ENCODE data around the gene TET1. TPM values are rescaled to one million over a fixed set of nuclear protein-coding genes. Genes with fewer than 3 reads are reported as not detected.
"Not testable (repeated sequence)": the region's sequence is repeated elsewhere in the genome, so short reads cannot be mapped to it uniquely, and the experiment has no call there.

Gene TET1
- total and polyA plus RNA-seq, 2 donors from 2014 or later, result 0.22 to 2.2 TPM

DNA sequence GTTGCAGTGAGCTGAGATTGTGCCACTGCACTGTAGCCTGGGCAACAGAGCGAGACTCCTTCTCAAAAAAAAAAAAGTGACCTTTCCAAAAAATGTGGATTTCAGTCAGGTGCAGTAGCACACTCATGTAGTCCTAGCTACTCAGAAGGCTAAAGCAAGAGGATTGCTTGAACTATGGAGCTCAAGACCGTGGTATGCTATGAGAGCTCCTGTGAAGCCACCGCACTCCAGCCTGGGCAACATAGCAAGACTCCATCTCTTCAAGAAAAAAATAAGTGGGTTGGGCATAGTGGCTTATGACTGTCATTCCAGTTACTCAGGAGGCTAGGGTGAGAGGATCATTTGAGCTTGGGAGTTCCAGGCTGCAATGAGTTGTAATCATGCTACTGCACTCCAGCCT, 51.1 kb downstream of the TET1 start:
- FAIRE-seq (no peak), DNase-seq (no peak)
- intact Hi-C loops (cut with DNase I), result no loop called here
- Histone ChIP-seq H3K4me3 (ENCODE audit: low read length in 3 of 3) (no peak overlapping the region), H3K36me3 (ENCODE audit: control insufficient read depth in 2 of 3, insufficient read depth in 3 of 3, low read length in 3 of 3) (no peaks in the 10 kb centered on the region), H3K27ac (ENCODE audit: low read depth in 2 of 2, low read length in 2 of 2) (no peak overlapping the region), H3K9me3 (ENCODE audit: control insufficient read depth in 2 of 3, insufficient read depth in 1 of 3, low read length in 3 of 3) (no peaks in the 10 kb centered on the region), H3K27me3 (ENCODE audit: control insufficient read depth, insufficient read depth, low read length) (no peaks in the 10 kb centered on the region), H3K4me1 (ENCODE audit: control insufficient read depth in 2 of 3, insufficient read depth in 2 of 3, low read depth in 1 of 3, low read length in 3 of 3) (no peaks in the 10 kb centered on the region), H3K9ac (ENCODE audit: low read length in 3 of 3) (no peak overlapping the region)
- TF ChIP-seq, protein P1, sequence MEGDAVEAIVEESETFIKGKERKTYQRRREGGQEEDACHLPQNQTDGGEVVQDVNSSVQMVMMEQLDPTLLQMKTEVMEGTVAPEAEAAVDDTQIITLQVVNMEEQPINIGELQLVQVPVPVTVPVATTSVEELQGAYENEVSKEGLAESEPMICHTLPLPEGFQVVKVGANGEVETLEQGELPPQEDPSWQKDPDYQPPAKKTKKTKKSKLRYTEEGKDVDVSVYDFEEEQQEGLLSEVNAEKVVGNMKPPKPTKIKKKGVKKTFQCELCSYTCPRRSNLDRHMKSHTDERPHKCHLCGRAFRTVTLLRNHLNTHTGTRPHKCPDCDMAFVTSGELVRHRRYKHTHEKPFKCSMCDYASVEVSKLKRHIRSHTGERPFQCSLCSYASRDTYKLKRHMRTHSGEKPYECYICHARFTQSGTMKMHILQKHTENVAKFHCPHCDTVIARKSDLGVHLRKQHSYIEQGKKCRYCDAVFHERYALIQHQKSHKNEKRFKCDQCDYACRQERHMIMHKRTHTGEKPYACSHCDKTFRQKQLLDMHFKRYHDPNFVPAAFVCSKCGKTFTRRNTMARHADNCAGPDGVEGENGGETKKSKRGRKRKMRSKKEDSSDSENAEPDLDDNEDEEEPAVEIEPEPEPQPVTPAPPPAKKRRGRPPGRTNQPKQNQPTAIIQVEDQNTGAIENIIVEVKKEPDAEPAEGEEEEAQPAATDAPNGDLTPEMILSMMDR (IDR thresholded peaks at IDR 0.05; ENCODE audit: borderline replicate concordance, extremely low read depth, insufficient read depth), result no peak

DNA sequence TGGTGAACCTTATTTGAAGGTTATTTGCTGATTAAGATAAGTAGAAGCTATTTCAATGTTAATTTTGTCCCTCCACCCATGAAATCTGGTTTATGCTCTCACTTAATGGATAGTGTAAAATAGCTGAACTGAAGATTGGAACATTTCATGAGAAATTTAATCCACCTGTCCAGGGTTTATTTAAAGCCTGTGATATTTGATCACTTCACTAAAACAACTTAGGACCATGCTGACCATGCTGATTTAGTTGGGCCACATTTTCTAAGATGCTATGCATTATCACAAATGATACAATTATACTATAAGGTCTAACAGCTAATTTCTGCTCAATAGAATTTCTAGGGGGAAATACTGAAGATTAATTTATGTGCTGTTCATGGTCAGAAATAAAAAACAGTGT, 53.8 kb downstream of the TET1 start:
- H3K9me3 ChIP-seq (ENCODE audit: control insufficient read depth in 2 of 3, insufficient read depth in 1 of 3, low read length in 3 of 3); H3K27ac ChIP-seq (ENCODE audit: low read depth in 2 of 2, low read length in 2 of 2); H3K4me1 ChIP-seq (ENCODE audit: control insufficient read depth in 2 of 3, insufficient read depth in 2 of 3, low read depth in 1 of 3, low read length in 3 of 3); FAIRE-seq; H3K36me3 ChIP-seq (ENCODE audit: control insufficient read depth in 2 of 3, insufficient read depth in 3 of 3, low read length in 3 of 3); H3K27me3 ChIP-seq (ENCODE audit: control insufficient read depth, insufficient read depth, low read length); intact Hi-C loops (cut with DNase I); H3K9ac ChIP-seq (ENCODE audit: low read length in 3 of 3); H3K4me3 ChIP-seq (ENCODE audit: low read length in 3 of 3): not testable (repeated sequence)
- DNase-seq, result peak in 1 of 5 donors; percentile 25

DNA sequence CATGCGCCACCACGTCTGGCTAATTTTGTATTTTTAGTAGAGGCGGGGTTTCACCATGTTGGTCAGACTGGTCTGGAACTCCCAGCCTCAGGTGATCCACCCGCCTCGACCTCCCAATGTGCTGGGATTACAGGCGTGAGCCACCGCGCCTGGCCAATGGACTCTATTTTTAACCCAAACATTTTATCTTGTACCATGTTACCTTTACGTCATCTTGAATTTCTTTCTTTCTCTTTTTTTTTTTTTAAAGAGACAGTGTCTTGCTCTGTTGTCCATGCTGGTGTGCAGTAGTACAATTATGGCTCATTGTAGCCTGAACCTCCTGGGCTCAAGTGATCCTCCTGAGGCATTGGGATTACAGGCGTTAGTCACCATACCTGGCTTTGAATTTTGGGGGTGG, 57.6 kb downstream of the TET1 start:
- H3K4me3 ChIP-seq (ENCODE audit: low read length in 3 of 3); DNase-seq; H3K9ac ChIP-seq (ENCODE audit: low read length in 3 of 3); H3K27ac ChIP-seq (ENCODE audit: low read depth in 2 of 2, low read length in 2 of 2); FAIRE-seq; H3K4me1 ChIP-seq (ENCODE audit: control insufficient read depth in 2 of 3, insufficient read depth in 2 of 3, low read depth in 1 of 3, low read length in 3 of 3); H3K27me3 ChIP-seq (ENCODE audit: control insufficient read depth, insufficient read depth, low read length); H3K36me3 ChIP-seq (ENCODE audit: control insufficient read depth in 2 of 3, insufficient read depth in 3 of 3, low read length in 3 of 3); intact Hi-C loops (cut with DNase I); H3K9me3 ChIP-seq (ENCODE audit: control insufficient read depth in 2 of 3, insufficient read depth in 1 of 3, low read length in 3 of 3): not testable (repeated sequence)

DNA sequence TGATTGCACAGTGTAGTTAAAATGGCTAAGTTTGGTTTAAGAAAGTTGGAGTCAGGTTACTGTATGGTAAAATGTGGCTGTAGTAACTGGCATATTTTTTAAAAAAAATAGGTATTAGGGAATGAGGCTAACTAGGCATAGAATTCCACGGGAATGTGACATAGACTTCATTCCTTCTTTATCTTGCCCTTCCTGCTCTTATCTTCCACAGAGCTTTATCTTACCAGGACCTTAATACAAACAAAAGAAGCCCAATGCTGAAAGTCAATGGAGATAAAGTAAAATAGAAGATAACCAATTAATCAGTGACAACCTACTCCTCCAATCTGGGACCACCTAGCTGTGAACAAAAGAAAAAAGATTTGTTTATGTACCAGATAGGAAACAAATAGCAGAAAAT, 58.1 kb downstream of the TET1 start:
- Histone ChIP-seq H3K36me3 (ENCODE audit: control insufficient read depth in 2 of 3, insufficient read depth in 3 of 3, low read length in 3 of 3) (no peaks in the 10 kb centered on the region), H3K27me3 (ENCODE audit: control insufficient read depth, insufficient read depth, low read length) (no peaks in the 10 kb centered on the region), H3K4me1 (ENCODE audit: control insufficient read depth in 2 of 3, insufficient read depth in 2 of 3, low read depth in 1 of 3, low read length in 3 of 3) (peaks cover 0 to 3% (median 0%) of the 10 kb centered on the region in 3 donors), H3K27ac (ENCODE audit: low read depth in 2 of 2, low read length in 2 of 2) (no peak overlapping the region), H3K9ac (ENCODE audit: low read length in 3 of 3) (no peak overlapping the region), H3K4me3 (ENCODE audit: low read length in 3 of 3) (no peak overlapping the region), H3K9me3 (ENCODE audit: control insufficient read depth in 2 of 3, insufficient read depth in 1 of 3, low read length in 3 of 3) (no peaks in the 10 kb centered on the region)
- DNase-seq (no peak), FAIRE-seq (no peak)
- intact Hi-C loops (cut with DNase I), result no loop called here
- TF ChIP-seq, protein P1 (IDR thresholded peaks at IDR 0.05; ENCODE audit: borderline replicate concordance, extremely low read depth, insufficient read depth), result no peak

DNA sequence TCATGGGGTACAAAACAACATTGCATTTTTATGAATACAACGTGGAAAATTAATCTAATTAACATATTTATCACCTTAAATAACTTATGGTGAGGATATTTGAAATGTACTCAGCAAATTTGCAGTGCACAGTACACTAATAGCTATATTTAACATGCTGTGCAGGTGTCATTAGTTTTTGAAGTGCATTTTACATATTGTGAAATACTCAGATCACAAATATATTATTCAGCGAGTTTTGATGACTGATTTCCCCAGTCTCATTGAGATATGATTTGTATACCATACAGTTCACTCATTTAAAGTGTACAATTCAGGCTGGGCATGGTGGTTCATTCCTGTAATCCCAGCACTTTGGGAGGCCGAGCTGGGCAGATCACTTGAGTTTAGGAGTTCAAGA, 59.5 kb downstream of the TET1 start:
- Histone ChIP-seq H3K4me3 (ENCODE audit: low read length in 3 of 3) (no peak overlapping the region), H3K36me3 (ENCODE audit: control insufficient read depth in 2 of 3, insufficient read depth in 3 of 3, low read length in 3 of 3) (no peaks in the 10 kb centered on the region), H3K27ac (ENCODE audit: low read depth in 2 of 2, low read length in 2 of 2) (no peak overlapping the region), H3K4me1 (ENCODE audit: control insufficient read depth in 2 of 3, insufficient read depth in 2 of 3, low read depth in 1 of 3, low read length in 3 of 3) (peaks cover 0 to 3% (median 0%) of the 10 kb centered on the region in 3 donors), H3K9ac (ENCODE audit: low read length in 3 of 3) (no peak overlapping the region), H3K27me3 (ENCODE audit: control insufficient read depth, insufficient read depth, low read length) (no peaks in the 10 kb centered on the region), H3K9me3 (ENCODE audit: control insufficient read depth in 2 of 3, insufficient read depth in 1 of 3, low read length in 3 of 3) (no peaks in the 10 kb centered on the region)
- DNase-seq (no peak), FAIRE-seq (no peak)
- intact Hi-C loops (cut with DNase I), result no loop called here
- TF ChIP-seq, protein P1 (IDR thresholded peaks at IDR 0.05; ENCODE audit: borderline replicate concordance, extremely low read depth, insufficient read depth), result no peak

Data from kidney (tissue), 14 donors.